GM19193 (cell line): ENCODE measurements around the gene THSD7B.

Experiments used
- POLR2A ChIP-seq: IDR thresholded peaks from 4 replicates; pipeline ENCODE4 v1.6.1; 2011; ENCODE audit not compliant: insufficient read depth, insufficient read length; ENCODE audit errors: extremely low read depth

THSD7B gene

DNA sequence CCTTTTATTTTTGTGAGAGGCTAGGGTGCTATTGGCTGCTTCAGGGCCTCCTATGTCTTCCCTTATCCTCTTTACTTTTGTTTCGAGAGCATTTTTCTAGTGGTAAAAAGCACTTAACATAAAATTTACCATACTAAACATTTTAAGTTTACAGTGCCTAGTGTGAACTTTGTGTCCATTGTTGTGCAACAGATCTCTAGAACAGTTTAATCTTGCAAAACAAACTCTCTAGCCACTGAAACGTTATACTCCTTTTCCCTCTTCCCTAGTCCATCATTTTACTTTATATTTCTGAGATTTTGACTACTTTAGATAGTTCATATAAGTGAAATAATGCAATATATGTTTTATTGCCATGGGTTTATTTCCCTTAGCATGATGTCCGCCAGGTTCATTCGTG is 580.6 kb downstream of the THSD7B start:
- no peak for TF ChIP-seq POLR2A

DNA sequence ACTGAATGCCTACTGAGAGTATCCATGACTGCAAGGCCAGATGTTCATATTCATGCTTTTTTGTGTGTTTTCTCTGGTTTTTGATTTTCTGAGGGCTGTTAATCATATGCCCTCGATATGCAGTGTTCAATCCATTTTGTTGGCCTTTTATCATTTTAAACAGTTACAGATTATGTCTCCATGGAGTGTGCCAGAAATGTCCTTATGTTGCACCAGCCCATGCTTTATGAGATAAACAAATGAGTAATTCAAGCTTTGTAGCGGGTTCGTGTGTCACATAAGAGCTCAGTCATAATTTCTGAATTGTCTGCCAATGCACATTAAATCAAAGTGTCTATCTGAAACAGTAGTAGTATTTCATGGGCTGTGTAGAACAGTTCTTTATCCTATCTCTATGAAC is 583.0 kb downstream of the THSD7B start:
- TF ChIP-seq POLR2A, result no peak

DNA sequence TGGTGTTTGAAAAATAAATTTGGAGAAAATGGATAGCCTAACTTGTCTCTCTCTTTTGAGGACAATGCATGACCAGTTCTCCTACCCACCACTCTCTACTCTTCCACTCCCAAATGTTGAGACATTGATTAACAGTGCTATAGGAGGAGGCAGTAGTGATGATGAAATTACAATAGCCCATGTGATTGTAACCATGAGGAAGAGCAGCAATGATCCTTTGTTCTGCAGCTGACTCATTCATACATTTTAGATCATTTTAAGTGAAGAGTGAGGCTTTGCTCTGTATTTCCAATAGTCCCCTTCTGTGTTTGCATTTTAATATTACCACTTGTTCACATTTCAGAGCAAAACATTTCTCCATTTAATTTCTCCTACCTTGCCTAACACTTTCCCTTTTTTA is 592.3 kb downstream of the THSD7B start:
- TF ChIP-seq POLR2A, result no peak

DNA sequence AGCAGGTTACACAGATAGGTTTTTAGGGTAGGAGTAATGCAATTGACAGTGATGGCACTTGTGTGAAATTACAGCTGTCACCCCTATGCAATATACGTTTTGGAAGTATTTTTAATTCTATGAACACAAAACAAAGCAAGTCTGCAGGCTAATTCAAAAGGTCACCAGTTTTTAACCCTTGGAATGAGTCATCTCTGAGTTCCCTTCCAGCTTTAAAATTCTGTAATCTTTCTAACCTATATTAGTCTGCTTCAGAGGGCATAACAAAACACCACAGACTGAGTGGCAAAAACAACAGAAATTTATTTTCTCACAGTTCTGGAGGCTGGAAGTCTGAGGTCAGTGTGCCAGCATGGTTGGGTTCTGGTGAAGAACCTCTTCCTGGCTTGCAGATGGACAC is 602.0 kb downstream of the THSD7B start:
- TF ChIP-seq POLR2A, result no peak

DNA sequence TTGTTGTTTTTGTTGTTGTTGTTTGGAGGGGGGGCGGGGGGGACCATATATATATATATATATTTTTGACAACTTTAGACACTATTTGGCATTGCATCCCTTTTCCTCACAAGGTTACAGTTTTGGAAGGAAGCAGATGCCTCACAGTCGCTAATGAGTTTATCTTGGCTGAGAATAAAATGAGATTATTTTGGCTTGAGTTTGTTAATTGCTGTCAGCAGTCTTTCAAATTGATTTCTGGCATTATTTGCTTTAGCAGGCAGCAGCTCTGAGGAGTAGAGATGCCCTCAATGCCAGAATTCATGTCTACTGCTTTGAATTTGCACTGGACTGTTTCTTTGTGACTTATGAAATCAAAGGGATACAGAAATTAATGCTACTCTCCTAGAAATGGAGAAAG is 603.8 kb downstream of the THSD7B start:
- no peak for TF ChIP-seq POLR2A

DNA sequence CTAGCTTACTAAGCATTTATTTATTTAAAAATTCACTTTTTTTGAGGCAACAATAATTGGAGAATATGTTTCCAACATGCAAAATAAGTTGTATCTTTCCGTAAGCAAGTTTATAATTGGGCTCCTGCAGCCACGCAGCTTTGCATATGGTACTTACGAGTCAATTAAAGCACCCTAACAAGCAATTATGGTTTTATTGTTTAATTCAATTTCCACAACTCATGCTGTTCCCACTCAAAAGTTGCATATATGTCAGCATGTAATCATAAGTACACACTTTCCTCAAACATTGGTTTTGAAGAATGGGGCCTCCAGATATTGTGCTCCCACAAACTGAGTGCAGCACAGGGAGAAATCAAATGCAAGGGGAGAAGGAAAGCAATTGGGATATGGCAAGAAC is 613.8 kb downstream of the THSD7B start:
- no peak for TF ChIP-seq POLR2A

DNA sequence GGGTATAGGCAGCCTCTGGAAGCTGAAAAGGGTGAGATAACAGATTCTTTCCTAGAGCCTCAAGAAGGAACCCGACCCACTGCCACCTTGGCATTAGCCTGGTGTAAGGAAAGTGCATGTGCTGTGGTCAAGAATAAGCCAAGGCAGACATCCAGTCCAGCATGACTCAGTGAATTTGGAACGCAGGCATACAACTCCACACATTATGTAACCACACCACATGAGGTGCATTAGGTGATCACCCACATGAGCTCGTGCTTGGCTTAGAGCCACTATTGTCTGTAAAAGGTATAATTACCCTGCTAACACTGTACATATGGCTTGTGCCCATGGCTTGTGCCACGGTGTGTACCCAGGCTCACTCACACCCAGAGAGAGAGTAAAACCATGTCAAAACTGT is 615.3 kb downstream of the THSD7B start:
- no peak for TF ChIP-seq POLR2A

DNA sequence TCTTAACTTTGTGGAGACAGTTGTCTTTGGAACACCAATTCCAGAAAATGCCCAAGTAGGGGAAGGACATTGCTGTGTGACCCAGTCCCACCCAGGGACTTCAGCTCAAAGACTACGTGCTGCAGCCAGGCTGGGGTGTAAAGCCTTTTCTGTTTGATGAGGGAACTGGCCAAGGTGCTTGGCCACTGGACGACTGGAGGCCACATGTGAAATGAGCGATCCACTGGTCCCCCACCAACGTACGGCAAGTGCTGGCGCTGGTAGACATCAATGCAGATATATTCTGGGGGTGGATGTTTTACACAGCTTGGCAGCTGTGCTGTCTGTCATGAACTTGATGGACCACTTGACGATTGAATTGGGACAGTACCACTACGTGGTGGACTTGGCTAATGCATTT is 616.4 kb downstream of the THSD7B start:
- TF ChIP-seq POLR2A, result no peak

DNA sequence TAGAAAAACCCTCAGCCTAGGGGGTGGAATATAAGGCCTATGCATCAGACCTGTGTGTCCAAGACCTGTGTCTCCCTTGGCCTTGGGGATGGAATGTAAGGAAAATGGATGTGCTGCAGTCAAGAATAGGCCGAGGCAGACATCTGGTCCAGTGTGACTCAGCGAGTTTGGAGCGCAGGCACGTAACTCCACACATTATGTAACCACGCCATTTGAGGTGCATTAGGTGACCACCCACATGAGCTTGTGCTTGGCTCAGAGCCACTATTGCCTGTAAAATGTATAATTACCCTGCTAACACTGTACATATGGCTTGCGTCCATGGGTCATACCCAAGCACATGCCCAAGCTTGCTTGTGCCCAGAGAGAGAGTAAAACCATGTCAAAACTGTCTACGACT is 618.0 kb downstream of the THSD7B start:
- TF ChIP-seq POLR2A, result no peak

DNA sequence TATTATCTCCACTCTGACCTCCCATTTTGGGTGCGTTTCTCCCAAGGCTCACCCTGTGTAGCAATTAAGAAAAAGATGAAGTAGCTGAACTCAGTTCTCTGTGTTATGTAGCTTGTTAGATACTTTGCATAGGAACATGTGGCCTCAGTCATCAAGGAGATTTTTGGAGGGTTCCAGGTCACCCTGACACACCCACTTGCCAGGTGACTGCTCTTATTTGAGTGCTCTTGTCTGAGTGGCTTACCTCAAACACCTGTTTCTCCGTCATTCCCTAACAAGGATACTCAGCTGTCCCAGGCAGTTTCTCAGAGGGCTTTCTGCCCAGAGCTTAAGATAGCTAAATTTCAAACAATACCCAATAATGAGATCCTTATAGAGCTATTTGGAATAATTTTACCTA is 621.7 kb downstream of the THSD7B start:
- TF ChIP-seq POLR2A, result no peak

DNA sequence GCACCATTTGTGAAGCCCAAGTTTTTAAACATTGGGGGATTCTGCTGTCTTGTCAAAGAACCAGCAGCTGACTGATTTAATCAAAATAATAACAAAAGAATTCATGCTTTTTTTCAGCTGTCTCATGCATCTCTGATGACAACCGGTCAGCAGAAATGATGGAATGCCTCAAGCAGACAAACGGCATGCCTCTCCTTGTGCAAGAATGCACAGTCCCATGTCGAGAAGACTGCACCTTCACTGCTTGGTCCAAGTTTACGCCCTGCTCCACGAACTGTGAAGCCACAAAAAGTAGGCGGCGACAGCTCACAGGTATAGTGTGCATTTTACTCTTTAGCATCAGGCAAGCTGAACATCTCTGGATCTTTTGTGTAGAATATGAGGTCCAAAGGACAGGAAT is 640.2 kb downstream of the THSD7B start:
- no peak for TF ChIP-seq POLR2A

DNA sequence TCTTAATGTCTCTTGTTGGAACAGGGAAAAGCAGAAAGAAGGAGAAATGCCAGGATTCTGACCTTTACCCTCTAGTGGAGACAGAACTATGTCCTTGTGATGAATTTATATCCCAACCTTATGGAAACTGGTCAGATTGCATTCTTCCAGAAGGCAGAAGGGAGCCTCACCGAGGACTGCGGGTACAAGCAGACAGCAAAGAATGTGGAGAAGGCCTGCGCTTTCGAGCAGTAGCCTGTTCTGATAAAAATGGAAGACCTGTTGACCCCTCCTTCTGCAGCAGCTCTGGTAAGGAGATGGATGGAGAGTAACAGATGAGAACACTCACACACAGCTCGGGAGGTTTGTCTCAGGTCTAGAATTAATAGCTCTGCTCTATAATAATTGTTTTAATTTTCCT is 646.2 kb downstream of the THSD7B start:
- no peak for TF ChIP-seq POLR2A

DNA sequence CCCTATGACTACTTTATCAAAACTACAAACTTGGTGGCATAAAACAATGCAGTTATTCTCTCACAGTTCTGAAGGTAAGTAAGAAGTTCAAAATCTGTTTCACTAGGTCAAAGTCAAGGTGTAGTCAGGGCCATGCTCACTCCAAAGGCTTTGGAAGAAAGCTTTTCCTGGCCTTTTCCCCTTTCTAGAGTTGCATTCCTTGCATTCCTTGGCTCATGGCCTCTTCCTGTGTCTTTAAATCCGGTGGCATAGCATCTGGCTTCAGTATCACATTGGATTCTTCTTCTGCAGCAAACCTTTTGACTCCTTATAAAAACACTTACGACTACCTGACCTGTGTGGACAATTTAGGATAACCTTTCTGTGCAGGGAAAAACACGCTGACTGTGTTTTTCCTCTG is 655.4 kb downstream of the THSD7B start:
- TF ChIP-seq POLR2A, result no peak

DNA sequence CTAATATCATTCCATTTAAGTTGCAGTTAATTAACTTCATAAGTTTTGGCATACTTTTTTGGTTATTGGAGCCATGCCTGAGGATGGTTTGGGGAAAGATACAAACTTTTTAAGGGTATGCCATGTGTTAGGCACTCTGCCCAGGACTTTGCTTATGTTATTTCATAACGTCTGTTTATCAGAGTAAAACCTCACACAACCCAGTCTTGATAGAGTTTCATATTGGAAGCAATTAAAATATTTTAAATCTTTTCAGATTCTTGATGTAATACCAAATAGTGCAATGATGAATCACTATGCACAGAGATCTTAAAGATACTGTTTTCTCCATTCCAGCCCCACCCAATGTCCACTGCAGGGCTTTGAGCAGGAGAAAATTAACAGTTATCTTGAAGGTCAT is 669.8 kb downstream of the THSD7B start:
- TF ChIP-seq POLR2A, result no peak

DNA sequence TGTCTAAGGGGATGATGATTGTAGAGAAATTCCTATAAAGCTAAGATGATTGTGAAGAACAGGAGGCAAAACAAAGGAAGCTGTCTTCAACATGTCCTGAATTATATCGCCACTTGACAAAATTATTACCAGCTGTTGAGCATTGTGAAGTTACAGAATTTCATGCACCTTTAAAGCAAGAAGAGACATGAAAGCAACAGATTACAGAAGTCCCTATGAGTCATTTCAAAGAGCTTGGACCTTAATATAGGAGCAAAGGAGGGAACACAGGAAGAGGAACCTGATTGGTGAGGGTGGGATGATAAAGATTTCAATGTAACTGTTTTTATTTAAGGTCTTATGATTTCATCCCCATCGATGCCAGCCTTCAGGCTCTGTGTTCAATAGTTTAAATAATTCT is 672.0 kb downstream of the THSD7B start:
- no peak for TF ChIP-seq POLR2A

DNA sequence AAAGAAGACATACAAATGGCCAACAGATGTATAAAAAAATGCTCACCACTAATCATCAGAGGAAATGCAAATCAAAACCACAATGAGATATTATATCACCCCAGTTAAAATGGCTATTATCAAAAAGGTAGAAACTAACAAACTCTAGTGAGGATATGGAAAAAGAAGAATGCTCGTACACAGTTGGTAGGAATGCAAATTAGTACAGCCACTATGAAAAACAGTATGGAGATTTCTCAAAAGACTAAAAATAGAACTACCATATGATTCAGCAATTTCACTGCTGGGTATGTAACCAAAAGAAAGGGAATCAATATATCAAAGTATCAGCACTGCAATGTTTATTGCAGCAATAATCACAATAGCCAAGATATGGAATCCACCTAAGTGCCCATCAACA is 679.6 kb downstream of the THSD7B start:
- no peak for TF ChIP-seq POLR2A

DNA sequence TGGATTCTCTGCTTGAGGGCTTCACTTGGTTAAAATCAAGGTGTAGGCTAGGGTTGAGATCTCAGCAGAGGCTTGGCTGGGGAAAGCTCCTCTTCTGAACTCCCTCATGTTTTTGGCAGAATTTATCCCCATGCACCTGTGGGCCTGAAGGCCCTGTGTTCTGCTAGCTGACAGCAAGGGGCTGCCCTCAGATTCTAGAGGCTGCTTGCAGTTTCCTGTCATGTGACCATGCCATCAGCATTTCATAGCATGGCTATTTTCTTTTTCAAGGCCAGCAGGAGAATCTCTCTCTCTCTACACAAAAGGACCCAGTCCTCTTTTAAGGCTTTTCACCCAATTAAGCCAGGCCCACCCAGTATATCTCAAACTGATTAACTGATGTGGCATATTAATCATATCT is 684.1 kb downstream of the THSD7B start:
- no peak for TF ChIP-seq POLR2A

DNA sequence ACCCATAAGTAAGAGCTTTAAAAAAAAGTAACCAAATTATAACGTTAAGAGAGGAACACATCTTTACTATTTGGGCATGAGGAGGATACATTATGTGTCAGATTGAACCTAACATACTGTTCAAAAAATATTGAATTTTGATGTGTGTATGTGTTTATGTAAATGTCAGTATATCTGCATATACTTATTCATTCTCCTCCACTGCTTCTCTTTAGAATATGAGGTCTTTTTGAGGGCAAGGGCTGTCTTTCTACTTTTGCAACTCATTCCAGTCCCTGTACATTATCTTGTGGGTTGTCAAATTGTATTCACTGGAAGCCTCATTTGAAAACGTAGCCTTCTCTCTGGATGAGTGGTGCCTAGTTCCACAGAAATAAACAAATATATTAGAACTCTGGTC is 689.5 kb downstream of the THSD7B start:
- TF ChIP-seq POLR2A, result no peak
